Eye (tissue), 1 donor: ENCODE results near the gene RAB2B.
"Not testable (repeated sequence)": the region's sequence is repeated elsewhere in the genome, so short reads cannot be mapped to it uniquely, and the experiment has no call there.

Source experiments
- DNase-seq: peaks from one replicate; pipeline ENCODE4 v3.0.0-alpha.2; 2015

Gene RAB2B

GRCh38 chr14:21486640-21487087 is 9.9 kb upstream of the RAB2B start:
- DNase-seq, result no peak

GRCh38 chr14:21476523-21476924 is 235 bp downstream of the RAB2B start:
- no peak for DNase-seq

DNA sequence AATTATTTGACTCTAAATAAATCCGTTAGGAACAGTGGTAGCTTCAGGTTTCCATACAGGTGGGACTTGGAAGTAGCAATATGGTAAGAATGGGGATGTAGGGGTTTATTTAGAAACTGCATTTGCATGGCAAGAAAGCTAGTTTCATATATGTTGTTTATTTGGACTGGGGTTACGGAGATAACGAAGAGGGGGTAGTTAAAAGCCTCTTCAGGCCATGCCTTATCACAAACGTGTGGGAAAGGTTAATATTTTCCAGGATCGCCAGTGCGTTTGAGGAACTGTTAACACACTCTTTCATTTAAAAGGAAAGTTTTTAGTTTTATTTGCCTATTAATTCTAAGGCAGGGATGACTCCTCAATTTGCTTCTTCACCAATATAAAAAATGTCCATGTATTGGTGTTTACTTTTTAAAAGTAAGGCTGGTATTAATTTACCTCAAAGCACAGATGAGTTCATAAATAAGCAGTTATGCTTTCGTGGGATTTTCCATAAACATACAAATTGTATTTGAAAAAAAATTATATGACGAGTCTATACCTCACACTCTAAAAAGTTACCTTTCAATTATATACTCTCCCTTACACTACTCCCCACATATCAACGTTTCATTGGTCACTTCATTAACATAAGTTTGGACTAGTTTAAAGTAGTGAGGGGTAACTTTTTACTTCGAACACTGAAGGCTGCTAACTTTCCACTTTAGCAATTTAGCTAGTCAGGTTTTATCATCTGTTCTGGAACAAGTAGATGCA is 814 bp downstream of the RAB2B start:
- DNase-seq, result no peak

- no peak for DNase-seq
Observed at GRCh38 chr14:21467616-21468015, 9.1 kb downstream of the RAB2B start.

DNA sequence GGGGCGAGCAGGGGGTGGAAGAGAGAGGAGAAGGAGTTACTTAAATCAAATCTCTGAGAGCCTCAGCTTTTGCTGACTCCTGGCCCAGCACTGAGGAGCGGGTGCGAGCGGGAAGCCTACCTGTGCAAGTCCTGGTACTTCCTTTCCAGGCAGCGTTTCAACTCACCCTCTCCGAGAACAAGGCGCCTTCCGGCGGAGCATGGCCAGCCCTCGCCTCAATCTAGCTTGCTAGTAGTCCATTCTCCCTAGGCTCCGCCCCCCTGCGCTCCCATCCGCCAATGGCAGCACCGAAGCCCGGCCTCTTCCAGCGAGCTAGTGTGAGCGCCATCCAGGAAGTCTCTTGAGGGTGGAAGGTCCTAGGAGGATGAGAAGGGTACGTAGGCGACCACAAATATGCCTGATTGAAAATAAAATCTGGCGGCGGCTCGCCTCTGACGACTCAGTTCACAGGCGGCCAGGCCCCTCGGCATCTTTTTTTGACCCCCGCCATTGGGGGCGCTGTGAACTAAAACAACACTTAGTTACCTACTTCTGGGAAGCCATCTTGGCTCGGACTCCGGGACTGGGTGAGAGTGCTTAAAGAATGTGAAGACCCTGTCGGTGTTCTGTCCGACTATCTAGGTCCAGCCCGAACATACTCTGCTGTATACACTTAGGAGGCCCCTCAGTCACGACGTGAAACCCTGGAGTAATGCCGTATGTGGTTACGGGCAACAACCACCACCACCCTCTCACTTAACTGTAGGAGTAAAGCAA is 20.7 kb downstream of the RAB2B start, which contains the start of gene CHD8:
CHD8 (minus strand) TSS at position 212 of the 756 bp plus-strand sequence. CDS start 24,480 bp downstream, outside the sequence.
- DNase-seq, result peak; percentile 100

DNA sequence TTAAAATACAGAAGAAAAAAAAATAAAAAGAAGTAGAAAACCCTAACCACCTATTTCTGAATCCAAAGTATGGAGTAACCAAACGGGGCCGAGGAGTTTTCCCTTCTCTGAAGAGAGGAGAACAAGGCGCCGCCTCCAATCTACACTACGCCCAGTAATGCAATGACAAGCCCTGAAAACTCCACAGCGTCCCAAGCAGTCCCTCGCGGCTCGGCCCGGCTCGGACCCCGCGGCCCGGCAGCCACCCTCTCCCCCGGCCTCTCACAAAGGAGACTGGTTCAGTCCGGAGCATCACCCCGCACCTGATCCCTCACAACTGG is 21.2 kb downstream of the RAB2B start:
- DNase-seq, result no peak

DNA sequence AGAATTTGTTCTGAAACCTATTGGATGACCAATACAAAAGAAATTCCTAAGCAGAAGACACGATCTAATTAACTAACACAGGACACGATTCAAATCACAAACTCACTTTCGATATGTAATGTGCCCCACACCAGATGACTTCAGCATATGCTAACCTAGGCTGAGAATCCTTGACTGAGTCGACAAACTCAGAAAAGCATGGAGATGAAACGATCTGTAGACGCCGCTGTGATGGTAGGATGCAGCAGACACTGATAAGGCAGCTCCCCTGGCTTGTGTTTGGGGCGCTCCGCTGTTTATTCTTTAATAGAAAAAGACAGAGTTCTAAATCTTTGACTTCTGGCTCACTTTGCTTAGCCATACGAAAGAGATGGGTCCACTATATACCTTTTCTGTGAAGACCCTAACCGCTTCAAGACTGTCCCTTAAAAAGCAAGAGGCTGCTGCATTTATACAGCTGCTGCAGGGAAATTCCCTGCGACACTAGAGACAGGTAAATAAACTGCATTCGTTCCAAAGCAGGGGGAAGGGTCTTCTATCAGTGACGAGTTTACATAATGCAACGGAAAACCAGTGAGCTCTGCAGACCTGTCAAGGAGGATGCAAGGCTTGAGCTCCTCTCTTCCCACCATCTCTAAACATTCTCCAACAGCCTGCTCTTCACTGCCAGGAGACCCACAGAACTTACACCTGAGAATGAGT is 21.8 kb downstream of the RAB2B start:
- peak; percentile 48 for DNase-seq

- no peak for DNase-seq
Observed at GRCh38 chr14:21449899-21450216, 26.9 kb downstream of the RAB2B start.

GRCh38 chr14:21442657-21443056 is 34.1 kb downstream of the RAB2B start:
- DNase-seq, result not testable (repeated sequence)

- DNase-seq, result no peak
Observed at GRCh38 chr14:21440859-21441258, 35.9 kb downstream of the RAB2B start.

- peak; percentile 100 for DNase-seq
Observed at GRCh38 chr14:21437063-21437901, 39.5 kb downstream of the RAB2B start.

DNA sequence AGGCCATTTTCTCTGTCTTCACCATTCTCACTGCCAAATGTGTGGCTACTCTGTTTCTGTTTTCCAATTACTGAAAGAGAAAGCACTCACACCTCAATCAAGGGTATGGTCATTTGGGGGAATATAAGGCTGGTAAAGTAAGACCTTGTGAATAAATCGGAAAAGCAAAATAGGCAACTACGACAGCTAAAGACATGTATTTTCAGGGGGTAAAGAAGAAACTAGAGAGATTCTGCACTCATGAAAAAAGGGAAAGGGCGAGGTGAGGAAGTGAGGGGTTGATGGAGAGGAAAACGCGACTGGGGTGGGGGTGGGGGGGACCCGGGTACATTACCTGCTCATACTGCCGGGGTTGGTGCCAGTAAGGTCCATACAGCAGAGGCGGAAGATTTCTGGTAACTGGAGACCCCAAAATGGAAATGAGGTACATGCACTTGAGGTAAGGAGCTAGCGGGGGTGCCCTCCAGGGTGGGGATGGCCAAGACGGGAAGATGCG is 40.1 kb downstream of the RAB2B start:
- peak; percentile 27 for DNase-seq

DNA sequence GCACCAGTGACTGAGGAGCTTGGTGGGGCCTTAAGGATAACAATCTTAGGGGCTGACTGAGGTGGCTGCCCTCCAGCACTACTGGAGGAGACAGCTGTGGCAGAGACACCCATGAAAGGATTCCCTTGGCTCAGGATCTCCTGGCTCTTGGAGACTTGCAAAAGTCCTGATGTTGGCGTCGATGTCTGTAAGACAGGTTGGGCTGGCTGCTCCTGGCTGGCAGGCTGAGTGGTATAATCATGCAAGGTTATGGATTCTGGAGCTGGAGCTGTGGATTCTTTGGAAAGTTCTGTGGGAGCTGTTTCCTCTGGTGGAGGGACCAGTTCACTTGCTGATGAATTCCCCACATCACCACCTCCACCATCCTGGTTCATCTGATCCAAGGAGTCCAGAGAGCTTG is 45.6 kb downstream of the RAB2B start:
- DNase-seq, result no peak

- no peak for DNase-seq
Observed at GRCh38 chr14:21428930-21429329, 47.8 kb downstream of the RAB2B start.

- DNase-seq, result no peak
Observed at GRCh38 chr14:21426692-21427091, 50.1 kb downstream of the RAB2B start.

GRCh38 chr14:21419528-21419927 is 57.2 kb downstream of the RAB2B start:
- no peak for DNase-seq

- DNase-seq, result no peak
Observed at GRCh38 chr14:21415329-21415728, 61.4 kb downstream of the RAB2B start.

GRCh38 chr14:21414137-21414631 is 62.6 kb downstream of the RAB2B start:
- no peak for DNase-seq
